Activated B cell treated with CpG ODN at 0.5 μM for 24 hours (primary cell): ENCODE results near the gene FHIT. TPM values are rescaled to one million over a fixed set of nuclear protein-coding genes. Genes with fewer than 3 reads are reported as not detected.

Source experiments
- ATAC-seq: fragments of 200-7000 bp; cut with Tn5 transposase; one replicate; pipeline ENCODE4 v1.10.0; 2021; ENCODE audit warnings: low read depth, mild to moderate bottlenecking, moderate library complexity
- CTCF ChIA-PET: fragments of 350-600 bp; sonication (Branson Sonifier 250); formaldehyde crosslinking; loops from one replicate; lab custom pipeline; 2021; ENCODE audit warnings: antibody characterized with exemption; lab: Charles Lee
- POLR2A ChIA-PET: fragments of 350-600 bp; sonication (Branson Sonifier 250); formaldehyde crosslinking; loops from one replicate; lab custom pipeline; 2021; ENCODE audit warnings: antibody characterized with exemption; lab: Charles Lee
- DNase-seq: peaks from one replicate; pipeline ENCODE4 v3.0.0; 2022
- H3K27ac Mint-ChIP-seq: one replicate; pipeline ENCODE4 v1.8.0; 2020; ENCODE audit warnings: mixed read lengths
- H3K27me3 Mint-ChIP-seq: one replicate; pipeline ENCODE4 v1.8.0; 2021; ENCODE audit warnings: mixed read lengths
- H3K36me3 Mint-ChIP-seq: one replicate; pipeline ENCODE4 v1.8.0; 2021; ENCODE audit warnings: low read depth, mixed read lengths
- H3K4me1 Mint-ChIP-seq: one replicate; pipeline ENCODE4 v1.8.0; 2021; ENCODE audit warnings: mixed read lengths
- H3K4me3 Mint-ChIP-seq: one replicate; pipeline ENCODE4 v1.8.0; 2020; ENCODE audit warnings: mild to moderate bottlenecking, mixed read lengths
- H3K9me3 Mint-ChIP-seq: one replicate; pipeline ENCODE4 v1.8.0; 2020; ENCODE audit warnings: mixed read lengths
- intact Hi-C: fragments of 100-400 bp; cut with micrococcal nuclease; formaldehyde crosslinking; loops from one replicate; pipeline ENCODE4 v1.15.1; 2024
- total RNA-seq: library from RNA; stranded (reverse); gene quantifications from 2 replicates; pipeline ENCODE4 v1.2.3, GENCODE V29; 2022
- TF ChIP-seq, protein P1 (sequence below): fragments of 200-600 bp; IDR thresholded peaks from one replicate; pipeline ENCODE4 v1.8.0; 2022; ENCODE audit warnings: antibody characterized with exemption, mild to moderate bottlenecking

FHIT gene
- total RNA-seq, 1 donor from 2014 or later = 5.5 TPM

DNA sequence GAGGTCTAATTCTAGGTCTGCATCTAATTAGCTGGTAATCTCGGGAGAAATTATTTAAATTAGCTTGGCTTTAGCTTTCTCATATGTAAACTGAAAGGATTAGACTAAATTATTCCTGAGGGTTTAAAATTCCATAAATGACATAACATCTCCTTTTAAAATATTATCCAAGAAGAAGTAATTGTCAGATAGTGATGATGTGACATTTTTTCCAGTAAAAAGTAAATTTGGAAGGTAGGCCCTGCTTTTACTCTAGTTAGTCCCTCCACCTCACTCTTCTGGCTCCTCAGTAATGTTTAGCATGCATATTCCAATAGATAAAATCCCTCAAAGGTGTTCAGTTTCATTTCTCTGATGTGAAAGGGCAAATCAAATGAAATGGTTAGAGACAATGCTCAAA, 215.7 kb downstream of the FHIT start:
- ChIA-PET POLR2A (no interaction called here), CTCF (no interaction called here)
- Mint-ChIP-seq H3K9me3 (peaks cover 13% of the 10 kb centered on the region), H3K4me3 (no peak overlapping the region), H3K27me3 (no peaks in the 10 kb centered on the region), H3K27ac (no peak overlapping the region), H3K4me1 (no peaks in the 10 kb centered on the region), H3K36me3 (peaks cover 7% of the 10 kb centered on the region)
- no peak for ATAC-seq
- no peak for DNase-seq
- intact Hi-C loops = no loop called here
- TF ChIP-seq, protein P1, sequence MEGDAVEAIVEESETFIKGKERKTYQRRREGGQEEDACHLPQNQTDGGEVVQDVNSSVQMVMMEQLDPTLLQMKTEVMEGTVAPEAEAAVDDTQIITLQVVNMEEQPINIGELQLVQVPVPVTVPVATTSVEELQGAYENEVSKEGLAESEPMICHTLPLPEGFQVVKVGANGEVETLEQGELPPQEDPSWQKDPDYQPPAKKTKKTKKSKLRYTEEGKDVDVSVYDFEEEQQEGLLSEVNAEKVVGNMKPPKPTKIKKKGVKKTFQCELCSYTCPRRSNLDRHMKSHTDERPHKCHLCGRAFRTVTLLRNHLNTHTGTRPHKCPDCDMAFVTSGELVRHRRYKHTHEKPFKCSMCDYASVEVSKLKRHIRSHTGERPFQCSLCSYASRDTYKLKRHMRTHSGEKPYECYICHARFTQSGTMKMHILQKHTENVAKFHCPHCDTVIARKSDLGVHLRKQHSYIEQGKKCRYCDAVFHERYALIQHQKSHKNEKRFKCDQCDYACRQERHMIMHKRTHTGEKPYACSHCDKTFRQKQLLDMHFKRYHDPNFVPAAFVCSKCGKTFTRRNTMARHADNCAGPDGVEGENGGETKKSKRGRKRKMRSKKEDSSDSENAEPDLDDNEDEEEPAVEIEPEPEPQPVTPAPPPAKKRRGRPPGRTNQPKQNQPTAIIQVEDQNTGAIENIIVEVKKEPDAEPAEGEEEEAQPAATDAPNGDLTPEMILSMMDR = no peak

DNA sequence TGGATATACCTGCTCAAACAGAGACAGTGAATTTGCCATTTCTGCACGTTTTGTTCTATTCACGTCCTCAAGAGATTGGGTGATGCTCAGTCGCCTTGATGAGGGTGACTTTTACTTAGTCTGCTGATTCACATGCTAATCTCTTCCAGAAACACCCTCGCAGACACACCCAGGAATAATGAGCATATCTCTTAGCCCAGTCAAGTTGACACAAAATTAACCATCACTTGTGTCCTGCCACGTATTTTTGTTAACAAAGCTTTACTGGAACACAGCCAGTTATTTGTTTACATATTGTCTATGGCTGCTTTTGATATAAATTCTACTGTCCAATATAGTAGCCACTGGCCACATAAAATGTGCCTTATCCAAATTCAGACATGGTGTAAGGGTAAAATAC, 218.3 kb downstream of the FHIT start:
- Mint-ChIP-seq H3K27ac (no peak overlapping the region), H3K36me3 (no peaks in the 10 kb centered on the region), H3K4me3 (no peak overlapping the region), H3K27me3 (no peaks in the 10 kb centered on the region), H3K4me1 (no peaks in the 10 kb centered on the region), H3K9me3 (peaks cover 6% of the 10 kb centered on the region)
- ATAC-seq (no peak), DNase-seq (no peak)
- ChIA-PET POLR2A (no interaction called here), CTCF (no interaction called here)
- intact Hi-C loops = no loop called here
- TF ChIP-seq, protein P1 = no peak

DNA sequence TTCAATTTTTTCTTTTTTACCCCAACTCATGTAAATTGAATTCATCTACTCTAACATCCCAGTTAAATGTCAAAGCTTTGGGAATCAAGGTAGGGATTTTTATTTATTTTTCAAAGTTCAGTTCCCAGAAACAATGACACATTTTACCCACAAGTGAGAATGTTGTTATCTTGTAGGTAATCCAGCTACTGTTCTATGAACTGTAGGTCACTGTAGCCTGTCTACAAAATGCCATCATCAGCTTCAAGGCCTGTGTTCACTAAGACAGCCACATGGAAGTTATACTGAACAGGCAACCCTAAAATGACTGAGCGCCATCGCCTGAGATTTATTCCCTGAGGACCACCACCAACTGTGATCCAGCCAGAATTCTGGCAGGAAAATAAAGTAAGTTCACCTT, 219.7 kb downstream of the FHIT start:
- POLR2A ChIA-PET = no interaction called here
- no peak overlapping the region for H3K27ac Mint-ChIP-seq
- peaks cover 6% of the 10 kb centered on the region for H3K9me3 Mint-ChIP-seq
- H3K4me1 Mint-ChIP-seq = no peaks in the 10 kb centered on the region
- H3K4me3 Mint-ChIP-seq = no peak overlapping the region
- TF ChIP-seq, protein P1 = no peak
- intact Hi-C loops = no loop called here
- H3K27me3 Mint-ChIP-seq = no peaks in the 10 kb centered on the region
- H3K36me3 Mint-ChIP-seq = no peaks in the 10 kb centered on the region
- CTCF ChIA-PET = no interaction called here
- DNase-seq (no peak), ATAC-seq (no peak)

DNA sequence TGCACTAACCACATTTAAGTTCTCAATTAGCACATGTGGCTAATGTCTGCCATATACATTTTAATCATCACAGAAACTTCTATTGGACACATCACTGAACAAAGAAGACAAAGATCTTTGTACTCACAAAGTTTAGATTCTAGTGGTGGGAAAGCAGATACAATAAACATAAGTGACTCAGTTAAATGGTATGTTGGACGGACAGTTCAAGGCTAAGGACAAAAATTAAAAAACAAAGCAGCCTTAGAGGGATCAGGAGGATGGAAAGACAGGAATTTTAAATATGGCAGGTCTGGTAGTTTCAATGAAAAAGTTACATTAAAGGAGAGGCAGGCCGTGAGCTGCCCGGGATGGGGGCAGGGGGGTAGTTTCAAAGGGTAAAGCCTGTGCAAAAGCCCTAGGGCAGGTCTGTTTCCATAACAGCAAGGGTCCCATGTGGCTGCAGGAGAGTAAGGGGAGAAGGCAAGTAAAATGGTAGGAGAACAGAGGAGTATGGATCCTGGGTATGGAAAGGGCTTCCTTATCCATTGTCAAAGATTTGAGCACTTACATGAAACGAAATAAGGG, 220.7 kb downstream of the FHIT start:
- no peak overlapping the region for H3K27ac Mint-ChIP-seq
- no peaks in the 10 kb centered on the region for H3K36me3 Mint-ChIP-seq
- POLR2A ChIA-PET = no interaction called here
- H3K4me1 Mint-ChIP-seq = no peaks in the 10 kb centered on the region
- H3K4me3 Mint-ChIP-seq = no peak overlapping the region
- intact Hi-C loops = no loop called here
- ATAC-seq = no peak
- TF ChIP-seq, protein P1 = no peak
- no peak for DNase-seq
- H3K9me3 Mint-ChIP-seq = peaks cover 6% of the 10 kb centered on the region
- H3K27me3 Mint-ChIP-seq = no peaks in the 10 kb centered on the region
- CTCF ChIA-PET = no interaction called here

DNA sequence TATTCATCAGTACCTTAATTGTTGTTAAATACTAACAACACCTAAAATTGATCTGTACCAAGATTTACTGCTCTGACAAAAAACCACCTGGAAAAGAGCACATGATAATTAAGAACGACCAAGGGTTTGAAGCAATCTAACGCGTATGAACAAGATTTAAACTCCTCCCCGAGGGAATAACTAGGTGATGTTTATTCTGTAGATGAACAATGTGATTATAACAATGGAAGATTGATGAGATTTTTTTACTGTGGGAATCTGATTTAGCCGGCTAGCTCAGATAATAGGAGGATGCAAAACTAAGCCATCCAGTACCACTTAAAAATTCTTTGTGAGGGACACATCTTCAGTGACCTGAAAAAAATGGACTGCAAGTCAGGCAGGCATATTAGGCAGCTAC, 222.1 kb downstream of the FHIT start:
- TF ChIP-seq, protein P1 = no peak
- Mint-ChIP-seq H3K9me3 (peaks cover 5% of the 10 kb centered on the region), H3K4me3 (no peak overlapping the region), H3K36me3 (no peaks in the 10 kb centered on the region), H3K27me3 (no peaks in the 10 kb centered on the region), H3K4me1 (no peaks in the 10 kb centered on the region), H3K27ac (no peak overlapping the region)
- intact Hi-C loops = no loop called here
- DNase-seq (no peak), ATAC-seq (no peak)
- POLR2A ChIA-PET = no interaction called here
- CTCF ChIA-PET = no interaction called here
